NT2/D1 (cell line): Measurements from ENCODE around the gene OBI1.

Source experiments
- DNase-seq: peaks from one replicate; pipeline ENCODE4 v3.0.0-alpha.2; 2011; ENCODE audit warnings: low read depth, low spot score
- H3K27me3 ChIP-seq: 2 replicates; pipeline ENCODE4 v1.6.0; 2011; ENCODE audit warnings: mild to moderate bottlenecking; ENCODE audit not compliant: insufficient read length, insufficient read depth
- H3K36me3 ChIP-seq: 2 replicates; pipeline ENCODE4 v1.6.1; 2011; ENCODE audit warnings: mild to moderate bottlenecking, low read length, mixed read lengths; ENCODE audit not compliant: insufficient read depth, insufficient read length
- H3K4me1 ChIP-seq: 2 replicates; pipeline ENCODE4 v1.5.1; 2011; ENCODE audit not compliant: insufficient read depth, insufficient read length
- H3K4me3 ChIP-seq: 2 replicates; pipeline ENCODE4 v1.5.1; 2011; ENCODE audit warnings: low read depth; ENCODE audit not compliant: insufficient read length
- H3K9ac ChIP-seq: 2 replicates; pipeline ENCODE4 v1.6.0; 2011; ENCODE audit warnings: low read depth; ENCODE audit not compliant: insufficient read length
- H3K9me3 ChIP-seq: 2 replicates; pipeline ENCODE4 v1.5.1; 2011; ENCODE audit warnings: mild to moderate bottlenecking, low read length; ENCODE audit not compliant: insufficient read depth
- SUZ12 ChIP-seq: IDR thresholded peaks from 2 replicates; pipeline ENCODE4 v1.6.1; 2011; ENCODE audit not compliant: insufficient read length, insufficient read depth; ENCODE audit errors: extremely low read depth
- YY1 ChIP-seq: IDR thresholded peaks from 2 replicates; pipeline ENCODE4 v1.6.1; 2011; ENCODE audit not compliant: insufficient read length, insufficient read depth
- ZNF274 ChIP-seq: IDR thresholded peaks from 2 replicates; pipeline ENCODE4 v1.6.1; 2011; ENCODE audit warnings: mild to moderate bottlenecking, low read depth, low read length

Gene OBI1

DNA sequence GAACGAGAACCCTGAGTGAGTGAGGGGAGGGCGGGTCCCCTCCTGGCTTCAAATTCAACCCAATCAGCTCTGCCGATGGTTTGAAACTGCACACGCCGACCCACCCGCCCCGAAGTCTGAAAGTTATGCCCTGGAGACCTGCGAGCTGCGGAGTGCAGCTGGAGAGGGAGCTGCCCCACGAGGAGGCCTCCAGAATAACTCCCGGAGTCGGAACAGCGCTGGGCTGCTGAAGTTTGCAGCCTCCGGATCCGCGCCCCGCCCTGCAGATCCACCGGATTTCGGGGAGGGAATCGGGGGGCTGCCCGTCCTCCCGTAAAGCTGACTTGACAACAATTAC lies 62.6 kb downstream of the OBI1 start:
- no peak overlapping the region for H3K9ac ChIP-seq
- H3K4me1 ChIP-seq = peaks cover 2% of the 10 kb centered on the region
- no peak for DNase-seq
- no peaks in the 10 kb centered on the region for H3K9me3 ChIP-seq
- H3K4me3 ChIP-seq = peak overlapping the region; percentile 43
- TF ChIP-seq ZNF274 (no peak), SUZ12 (peak; percentile 60)
- no peaks in the 10 kb centered on the region for H3K36me3 ChIP-seq
- peaks cover 98% of the 10 kb centered on the region for H3K27me3 ChIP-seq

DNA sequence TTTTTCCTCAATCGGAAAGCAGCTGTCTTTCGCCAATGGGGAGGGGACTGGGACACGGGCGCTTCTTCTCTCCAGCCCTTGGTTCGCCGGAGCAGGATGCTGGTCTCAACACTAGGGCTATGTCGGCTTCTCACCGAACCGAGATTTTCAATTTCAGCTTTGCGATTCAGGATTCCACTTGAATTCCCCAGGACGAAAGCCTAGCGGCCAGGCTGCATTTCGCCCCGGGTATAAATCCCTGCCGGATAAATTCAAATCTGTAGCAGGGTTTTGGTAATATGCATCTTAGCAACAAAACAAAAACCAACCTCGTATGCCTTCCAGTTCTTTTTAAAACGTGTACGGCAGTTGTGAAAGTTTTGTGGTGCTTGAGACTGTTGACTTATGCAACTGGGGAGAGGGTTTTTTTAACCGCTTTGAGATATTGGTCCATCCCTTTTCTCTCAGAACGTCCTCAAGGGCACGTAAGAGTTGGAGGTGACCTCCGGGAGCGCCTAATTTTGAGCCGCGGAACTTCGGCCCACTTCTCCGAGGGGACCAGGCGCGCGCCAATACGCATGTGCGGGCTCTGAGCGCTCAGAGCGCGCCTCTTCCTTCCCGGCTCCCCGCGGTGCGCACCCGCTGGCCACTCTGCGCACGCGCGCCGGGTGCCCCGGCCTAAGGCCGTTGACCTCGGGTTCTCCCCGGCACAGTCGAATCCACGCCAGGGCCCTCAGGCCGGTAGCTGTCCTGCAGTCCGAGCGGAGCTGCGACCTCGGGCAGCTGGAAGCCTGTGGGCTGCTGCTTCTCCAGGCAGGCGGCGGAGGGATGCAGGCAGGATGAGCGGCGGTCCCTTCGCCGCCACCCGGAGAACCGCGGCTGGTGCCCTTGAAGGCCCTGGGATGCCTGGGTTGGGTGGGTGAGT lies 63.2 kb downstream of the OBI1 start:
- Histone ChIP-seq H3K9me3 (no peaks in the 10 kb centered on the region), H3K9ac (no peak overlapping the region), H3K4me1 (no peaks in the 10 kb centered on the region), H3K36me3 (no peaks in the 10 kb centered on the region), H3K27me3 (peaks cover 94% of the 10 kb centered on the region), H3K4me3 (peak overlapping the region; percentile 43)
- no peak for DNase-seq
- TF ChIP-seq YY1 (no peak), ZNF274 (no peak)

DNA sequence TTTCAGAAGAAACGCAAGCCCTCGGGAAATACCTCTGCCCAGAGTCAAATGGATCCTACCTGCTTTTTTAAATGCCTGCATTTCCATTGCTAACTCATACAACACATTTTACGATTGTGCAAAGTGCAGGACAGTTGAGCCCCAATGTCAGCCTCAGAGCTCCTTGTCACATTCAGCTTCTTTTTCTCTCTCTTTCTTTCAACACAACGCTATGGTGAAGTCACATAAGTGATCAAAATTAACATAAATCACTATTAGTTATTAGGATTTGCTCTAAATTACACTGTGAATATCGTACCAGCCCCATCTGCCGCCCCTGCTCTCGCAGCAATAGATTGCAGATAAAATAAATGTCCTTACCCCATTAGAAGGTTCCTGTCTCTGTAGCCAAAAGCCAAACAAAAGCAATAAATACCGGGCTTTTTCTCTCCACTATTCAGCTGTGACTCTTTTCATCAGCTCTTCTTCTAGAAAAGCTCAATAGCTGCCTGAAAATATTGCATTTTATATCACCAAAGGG lies 64.4 kb downstream of the OBI1 start:
- Histone ChIP-seq H3K4me3 (no peak overlapping the region), H3K9ac (no peak overlapping the region), H3K27me3 (peaks cover 93% of the 10 kb centered on the region), H3K9me3 (no peaks in the 10 kb centered on the region), H3K4me1 (no peaks in the 10 kb centered on the region), H3K36me3 (no peaks in the 10 kb centered on the region)
- no peak for DNase-seq
- no peak for TF ChIP-seq SUZ12
- no peak for TF ChIP-seq ZNF274
- TF ChIP-seq YY1 = no peak

DNA sequence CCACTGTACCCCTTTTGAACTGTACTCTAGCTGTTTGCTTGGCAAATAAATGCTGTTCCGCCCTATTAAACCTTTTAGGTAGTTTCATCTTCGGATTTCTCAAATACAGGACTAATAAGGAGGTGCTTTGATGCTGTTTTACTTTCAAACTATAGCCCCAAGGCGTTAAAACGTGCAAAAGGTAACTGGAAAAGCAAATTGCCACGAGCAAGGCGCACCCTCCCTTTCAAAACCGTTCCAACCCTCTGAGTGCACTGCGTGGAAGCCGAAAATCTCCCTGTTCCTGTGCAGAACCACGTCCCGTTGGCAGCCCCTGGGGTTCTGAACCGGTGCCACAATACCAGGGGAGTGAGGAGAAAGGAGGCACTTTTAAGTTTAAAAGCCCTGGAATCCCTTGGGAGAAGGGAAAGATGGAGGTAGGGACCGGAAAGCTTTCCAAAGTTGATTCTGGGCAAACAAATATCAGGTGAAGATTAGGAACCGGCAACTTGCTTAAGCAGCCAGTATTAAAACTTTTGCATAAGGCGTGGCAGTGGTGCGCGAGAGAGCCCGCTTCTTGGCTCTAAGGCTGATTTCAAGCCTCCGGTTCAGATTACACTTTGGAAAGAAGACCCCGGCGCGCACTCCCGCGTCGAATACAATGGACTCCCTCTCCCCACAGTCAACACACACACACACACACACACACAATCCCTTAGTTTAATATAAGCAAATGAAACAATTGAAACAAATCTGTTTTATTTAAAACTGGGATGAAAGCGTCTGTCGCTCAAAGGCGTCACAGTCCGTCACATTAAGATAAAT lies 65.1 kb downstream of the OBI1 start:
- no peak overlapping the region for H3K9ac ChIP-seq
- H3K9me3 ChIP-seq = no peaks in the 10 kb centered on the region
- H3K27me3 ChIP-seq = peaks cover 89% of the 10 kb centered on the region
- H3K36me3 ChIP-seq = no peaks in the 10 kb centered on the region
- TF ChIP-seq ZNF274 (no peak), SUZ12 (peak; percentile 42), YY1 (no peak)
- no peak for DNase-seq
- H3K4me3 ChIP-seq = no peak overlapping the region
- H3K4me1 ChIP-seq = no peaks in the 10 kb centered on the region

DNA sequence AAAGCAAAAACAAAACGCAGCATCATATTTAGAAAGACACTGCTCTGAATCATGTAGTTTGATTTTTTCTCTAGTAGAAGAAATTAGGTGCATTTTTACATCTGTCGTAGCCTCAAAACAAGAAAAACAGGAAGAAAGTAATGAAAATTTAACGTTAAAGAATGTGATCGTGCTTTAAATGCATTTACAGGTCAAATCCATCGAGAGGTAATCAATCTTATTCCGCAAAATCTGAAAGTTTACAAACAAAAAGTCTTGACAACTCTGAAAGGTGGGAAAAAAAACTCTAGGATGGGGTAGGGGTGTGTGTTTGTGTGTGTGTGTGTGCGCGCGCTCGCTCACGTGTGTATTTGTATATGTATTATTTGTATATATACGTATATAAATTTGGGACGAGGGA lies 65.8 kb downstream of the OBI1 start:
- H3K4me1 ChIP-seq = no peaks in the 10 kb centered on the region
- TF ChIP-seq YY1 (no peak), SUZ12 (no peak), ZNF274 (no peak)
- DNase-seq = no peak
- no peak overlapping the region for H3K9ac ChIP-seq
- peaks cover 81% of the 10 kb centered on the region for H3K27me3 ChIP-seq
- no peak overlapping the region for H3K4me3 ChIP-seq
- no peaks in the 10 kb centered on the region for H3K36me3 ChIP-seq
- no peaks in the 10 kb centered on the region for H3K9me3 ChIP-seq

DNA sequence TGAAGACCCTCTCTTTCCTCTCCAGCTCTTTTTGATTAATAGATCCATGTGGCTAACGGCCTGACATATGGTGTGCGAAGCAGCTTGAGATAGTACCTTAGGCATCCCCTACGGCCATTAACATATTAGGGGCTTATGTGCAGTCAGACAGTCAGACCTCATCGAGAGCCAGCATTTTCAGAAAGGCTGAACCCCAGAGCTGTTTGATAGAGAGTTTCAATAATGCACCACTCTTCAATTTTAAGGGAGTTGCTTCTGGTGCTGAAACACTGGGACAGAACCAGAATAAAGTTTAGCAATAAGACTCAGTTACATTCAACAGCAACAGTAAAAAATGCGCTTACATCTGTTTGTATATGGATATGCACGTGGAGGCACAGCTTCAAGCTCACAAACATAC lies 66.4 kb downstream of the OBI1 start:
- TF ChIP-seq YY1 (no peak), ZNF274 (no peak), SUZ12 (no peak)
- no peaks in the 10 kb centered on the region for H3K4me1 ChIP-seq
- no peaks in the 10 kb centered on the region for H3K9me3 ChIP-seq
- no peak overlapping the region for H3K4me3 ChIP-seq
- H3K9ac ChIP-seq = no peak overlapping the region
- H3K27me3 ChIP-seq = peaks cover 76% of the 10 kb centered on the region
- DNase-seq = no peak
- no peaks in the 10 kb centered on the region for H3K36me3 ChIP-seq

DNA sequence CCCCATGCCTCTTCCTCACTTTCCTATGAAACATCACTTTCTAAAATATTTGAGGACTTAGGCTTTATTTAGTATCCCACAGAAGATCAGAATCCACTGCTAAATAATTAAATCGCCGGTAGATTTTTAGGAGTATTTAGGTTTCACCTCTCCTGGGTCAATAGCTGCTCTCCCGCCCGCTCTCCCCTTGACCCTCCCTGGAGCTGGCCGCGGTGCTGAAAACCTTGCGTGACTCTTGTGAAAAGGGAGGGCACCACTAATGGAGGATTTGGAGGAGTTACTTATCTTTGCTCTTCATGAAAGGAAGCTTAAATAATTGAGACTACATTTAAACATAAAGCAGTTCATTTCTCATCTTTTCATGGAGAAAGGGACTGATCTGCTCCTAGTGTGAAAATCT lies 69.7 kb downstream of the OBI1 start:
- peaks cover 42% of the 10 kb centered on the region for H3K27me3 ChIP-seq
- DNase-seq = no peak
- no peak overlapping the region for H3K4me3 ChIP-seq
- H3K36me3 ChIP-seq = no peaks in the 10 kb centered on the region
- H3K9me3 ChIP-seq = no peaks in the 10 kb centered on the region
- no peak overlapping the region for H3K9ac ChIP-seq
- no peaks in the 10 kb centered on the region for H3K4me1 ChIP-seq
- no peak for TF ChIP-seq ZNF274
- no peak for TF ChIP-seq YY1
